HEK293 (cell line): ENCODE measurements around the gene SLC6A15.

ENCODE experiments used
- CTCF ChIA-PET: fragments of 350-600 bp; formaldehyde crosslinking; extraction: SDS; loops from one replicate; lab custom pipeline; 2021; ENCODE audit warnings: antibody characterized with exemption; lab: Yijun Ruan, JAX
- POLR2A ChIA-PET: fragments of 300-600 bp; formaldehyde crosslinking; extraction: SDS; loops from one replicate; lab custom pipeline; 2020; ENCODE audit warnings: antibody characterized with exemption, inconsistent platforms; lab: Yijun Ruan, JAX
- H3K27ac ChIP-seq: fragments of 200-500 bp; sonication (Bioruptor generic); 2 replicates; pipeline ENCODE4 v1.5.1; 2014; ENCODE audit warnings: low read depth, low read length, control low read depth, inconsistent platforms; ENCODE audit errors: extremely low read depth
- H3K36me3 ChIP-seq, 2 experiments: fragments of 200-500 bp in 1 of 2; sonication (Bioruptor generic) in 1 of 2; 1 replicate in 1 of 2; 2 replicates in 1 of 2; pipeline ENCODE4 v1.5.1; 2014 to 2017; ENCODE audit warnings: inconsistent platforms in 2 of 2, low read length in 2 of 2; ENCODE audit not compliant: control insufficient read depth in 2 of 2, insufficient read depth in 1 of 2
- H3K4me1 ChIP-seq: fragments of 200-500 bp; sonication (Bioruptor generic); 2 replicates; pipeline ENCODE4 v1.5.1; 2014; ENCODE audit warnings: mild to moderate bottlenecking, low read length, inconsistent platforms; ENCODE audit not compliant: control insufficient read depth, insufficient read depth
- H3K4me3 ChIP-seq: 2 replicates; pipeline ENCODE4 v1.5.1; 2011; ENCODE audit warnings: low read depth, mild to moderate bottlenecking, control low read depth, low read length, moderate library complexity
- H3K9me3 ChIP-seq: fragments of 200-500 bp; sonication (Bioruptor generic); 2 replicates; pipeline ENCODE4 v1.5.1; 2014; ENCODE audit warnings: low read depth, low read length, inconsistent platforms; ENCODE audit not compliant: control insufficient read depth, insufficient read depth
- ATF2 ChIP-seq: fragments of 450-650 bp; formaldehyde crosslinking; IDR thresholded peaks from 2 replicates; pipeline ENCODE4 v1.5.1; 2016; ENCODE audit warnings: missing biosample characterization, missing genetic modification characterization, low read depth
- KLF10 ChIP-seq: fragments of 450-650 bp; IDR thresholded peaks from 2 replicates; pipeline ENCODE4 v1.5.1; 2018; ENCODE audit warnings: missing biosample characterization, mild to moderate bottlenecking, missing genetic modification characterization
- WT1 ChIP-seq: fragments of 450-650 bp; formaldehyde crosslinking; IDR thresholded peaks from 2 replicates; pipeline ENCODE4 v1.5.1; 2016; ENCODE audit warnings: missing biosample characterization, missing genetic modification characterization
- YY1 ChIP-seq: fragments of 450-650 bp; formaldehyde crosslinking; IDR thresholded peaks from 2 replicates; pipeline ENCODE4 v1.5.1; 2018; ENCODE audit warnings: missing biosample characterization, missing genetic modification characterization
- YY2 ChIP-seq: fragments of 450-650 bp; formaldehyde crosslinking; IDR thresholded peaks from 2 replicates; pipeline ENCODE4 v1.5.1; 2016; ENCODE audit warnings: missing biosample characterization, missing genetic modification characterization
- ZBTB20 ChIP-seq: fragments of 450-650 bp; formaldehyde crosslinking; IDR thresholded peaks from 2 replicates; pipeline ENCODE4 v1.5.1; 2016; ENCODE audit warnings: missing biosample characterization, missing genetic modification characterization
- ZBTB8A ChIP-seq: fragments of 450-650 bp; formaldehyde crosslinking; IDR thresholded peaks from 2 replicates; pipeline ENCODE4 v1.5.1; 2016; ENCODE audit warnings: missing biosample characterization, missing genetic modification characterization
- ZEB2 ChIP-seq: fragments of 450-650 bp; formaldehyde crosslinking; IDR thresholded peaks from 2 replicates; pipeline ENCODE4 v1.5.1; 2016; ENCODE audit warnings: missing biosample characterization, missing genetic modification characterization
- ZNF114 ChIP-seq: fragments of 450-650 bp; formaldehyde crosslinking; IDR thresholded peaks from 2 replicates; pipeline ENCODE4 v1.5.0; 2017; ENCODE audit warnings: missing biosample characterization, missing genetic modification characterization
- ZNF335 ChIP-seq: fragments of 450-650 bp; formaldehyde crosslinking; conservative IDR thresholded peaks from 2 replicates; pipeline ENCODE4 v1.5.1; 2016; ENCODE audit warnings: missing biosample characterization, missing genetic modification characterization
- ZNF544 ChIP-seq: fragments of 450-650 bp; formaldehyde crosslinking; IDR thresholded peaks from 2 replicates; pipeline ENCODE4 v1.5.0; 2017; ENCODE audit warnings: missing biosample characterization, missing genetic modification characterization
- ZNF596 ChIP-seq: fragments of 450-650 bp; IDR thresholded peaks from 2 replicates; pipeline ENCODE4 v1.5.0; 2018; ENCODE audit warnings: missing biosample characterization, mild to moderate bottlenecking, missing genetic modification characterization, moderate library complexity
- ZNF600 ChIP-seq: fragments of 450-650 bp; formaldehyde crosslinking; IDR thresholded peaks from 2 replicates; pipeline ENCODE4 v1.5.1; 2016; ENCODE audit warnings: missing biosample characterization, missing genetic modification characterization
- ZNF677 ChIP-seq: fragments of 450-650 bp; IDR thresholded peaks from 2 replicates; pipeline ENCODE4 v1.5.0; 2018; ENCODE audit warnings: missing biosample characterization, mild to moderate bottlenecking, missing genetic modification characterization, moderate library complexity
- ZSCAN4 ChIP-seq: fragments of 450-650 bp; formaldehyde crosslinking; IDR thresholded peaks from 2 replicates; pipeline ENCODE4 v1.5.1; 2017; ENCODE audit warnings: missing biosample characterization, missing genetic modification characterization
- TF ChIP-seq, protein P1 (sequence below): fragments of 450-650 bp; formaldehyde crosslinking; IDR thresholded peaks from 2 replicates; pipeline ENCODE4 v1.5.1; 2016; ENCODE audit warnings: missing biosample characterization, missing genetic modification characterization
- TF ChIP-seq, protein P2 (sequence below): fragments of 450-650 bp; formaldehyde crosslinking; IDR thresholded peaks from 2 replicates; pipeline ENCODE4 v1.5.1; 2016; ENCODE audit warnings: missing biosample characterization, missing genetic modification characterization

Gene SLC6A15

DNA sequence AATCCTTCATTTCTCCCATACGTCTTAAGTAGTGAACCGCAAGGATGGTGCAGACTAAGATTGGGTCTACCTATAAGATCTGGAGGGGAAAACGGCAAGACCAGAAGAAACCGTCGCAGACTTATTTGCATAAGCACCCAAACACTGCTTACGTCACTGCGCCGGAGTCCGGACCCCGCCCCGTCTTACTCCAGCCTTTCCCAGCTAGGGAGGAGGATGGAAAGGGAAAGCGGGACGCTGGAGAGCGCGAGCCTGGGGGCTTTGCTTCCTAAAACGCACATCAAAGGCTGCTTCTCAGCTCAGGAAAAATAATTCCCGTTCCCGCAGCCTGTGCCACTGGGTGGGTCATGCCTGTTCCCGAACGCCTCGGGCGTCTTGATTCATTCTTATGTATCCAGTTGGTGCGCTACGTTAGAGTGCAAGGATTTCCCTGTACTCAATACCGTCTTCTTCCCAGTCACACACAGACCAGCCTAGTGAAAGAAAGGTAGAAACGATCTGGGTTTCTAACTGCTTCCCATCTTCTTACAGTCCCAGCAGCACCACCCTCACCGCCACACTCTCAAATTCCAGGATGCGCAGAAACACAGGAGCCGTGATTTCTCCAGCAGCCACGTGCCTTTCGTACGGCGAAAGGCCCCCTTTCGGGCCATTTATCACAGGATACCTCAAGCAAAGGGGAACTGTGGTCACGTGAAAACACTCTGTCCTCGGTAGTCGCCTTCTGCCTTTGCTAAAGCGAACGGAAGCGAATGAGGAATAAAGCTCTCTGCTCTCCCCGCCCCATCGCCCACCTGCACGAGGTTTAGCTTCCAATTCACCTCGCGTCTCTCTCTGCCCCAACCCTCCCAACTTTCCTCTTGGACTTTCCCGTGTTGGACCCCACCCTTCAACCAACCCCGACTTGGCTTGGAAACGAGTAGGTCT lies 1.1 kb downstream of the SLC6A15 start (continued):
- peak; percentile 28; the same call in 1 of the 2 replicates for TF ChIP-seq ZEB2 (tag by site-specific recombination)
- TF ChIP-seq ZNF677 (tag by site-specific recombination), result no peak
- TF ChIP-seq, protein P1, sequence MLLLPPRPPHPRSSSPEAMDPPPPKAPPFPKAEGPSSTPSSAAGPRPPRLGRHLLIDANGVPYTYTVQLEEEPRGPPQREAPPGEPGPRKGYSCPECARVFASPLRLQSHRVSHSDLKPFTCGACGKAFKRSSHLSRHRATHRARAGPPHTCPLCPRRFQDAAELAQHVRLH (tag by site-specific recombination), result peak; percentile 22; the same call in 1 of the 2 replicates
- TF ChIP-seq ZSCAN4 (tag by site-specific recombination), result peak; percentile 62
- TF ChIP-seq ATF2 (tag by site-specific recombination), result peak; percentile 82
- TF ChIP-seq, all 188 proteins: peak for 35

DNA sequence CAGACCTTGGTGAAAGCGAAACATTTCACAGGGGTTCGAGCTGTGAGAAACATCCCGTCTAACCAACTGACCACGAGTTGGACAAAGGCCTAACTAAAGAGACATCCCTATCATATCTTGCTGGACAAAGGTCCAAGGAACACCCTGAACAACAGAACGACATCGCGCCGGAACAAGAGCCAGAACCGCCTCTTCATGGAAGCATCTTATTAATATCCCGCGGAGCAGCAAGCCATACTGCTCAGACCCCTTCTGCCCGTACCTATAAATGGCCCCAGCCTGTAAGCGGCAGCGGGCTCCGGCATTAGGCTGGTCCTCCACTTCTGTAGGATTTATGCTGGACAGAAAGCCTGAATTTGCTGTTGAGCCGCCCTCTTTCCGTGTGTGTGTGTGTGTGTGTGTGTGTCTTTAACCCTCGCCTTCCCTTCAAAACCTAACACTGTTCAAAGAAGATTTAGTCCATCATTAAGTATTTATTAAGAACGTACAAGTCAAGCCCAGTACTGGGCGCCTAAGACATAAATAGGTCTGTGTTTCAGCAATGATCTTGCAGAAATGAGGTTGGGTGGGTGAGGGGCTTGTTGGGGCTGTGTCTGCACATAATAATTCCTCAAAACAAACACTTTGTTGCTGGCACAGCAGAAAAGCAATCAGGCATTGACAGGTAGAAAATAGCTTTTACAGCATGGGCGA lies 1.9 kb downstream of the SLC6A15 start:
- Histone ChIP-seq H3K9me3 (no peaks in the 10 kb centered on the region), H3K4me1 (no peaks in the 10 kb centered on the region), H3K27ac (peak overlapping the region; percentile 87), H3K36me3 (no peaks in the 10 kb centered on the region), H3K4me3 (peak overlapping the region; percentile 79)
- peak; percentile 71 for TF ChIP-seq YY2 (tag by site-specific recombination)
- peak; percentile 94 for TF ChIP-seq ZSCAN4 (tag by site-specific recombination)
- TF ChIP-seq KLF10 (tag by site-specific recombination), result no peak
- peak; percentile 94 for TF ChIP-seq ZNF600 (tag by site-specific recombination)
- 0 out of 2 replicates have a peak, but pooled peaks have one; percentile 26 for TF ChIP-seq ZBTB20 (tag by site-specific recombination)
- no peak for TF ChIP-seq ZNF114 (tag by site-specific recombination)
- 0 out of 2 replicates have a peak, but pooled peaks have one; percentile 17 for TF ChIP-seq YY1
- peak; percentile 89 for TF ChIP-seq ZNF335 (tag by site-specific recombination)
- peak; percentile 53 for TF ChIP-seq ZBTB8A (tag by site-specific recombination)
- ChIA-PET CTCF (interaction anchor here (1.4 to 3.6 kb wide), 2 partner anchors 36 to 118 kb away, joined by 4 to 12 read pairs; no protein-coding TSS in a partner anchor), POLR2A (interaction anchor here (1.4 kb wide), 1 partner anchor 125 kb away, joined by 4 read pairs; the partner anchor contains the start of genes LRRIQ1 and TSPAN19)

DNA sequence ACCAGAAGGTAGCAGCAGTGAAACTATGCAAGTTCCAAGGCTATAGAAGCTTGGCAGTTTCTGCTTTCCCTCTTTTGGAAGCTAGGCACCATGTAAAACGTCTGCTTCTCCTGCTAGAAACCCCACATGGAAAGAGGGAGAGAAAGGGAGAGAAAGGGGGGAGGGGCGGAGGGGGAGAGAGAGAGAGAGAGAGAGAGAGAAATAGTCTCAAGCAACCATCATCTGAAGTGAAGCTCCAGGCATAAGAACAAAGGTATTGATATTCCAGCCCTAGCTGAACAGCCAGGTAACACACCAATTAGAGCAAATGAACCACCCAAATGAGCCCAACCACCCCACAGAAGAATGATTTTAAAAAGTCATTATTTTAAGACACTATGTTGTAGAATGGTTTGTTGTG lies 8.5 kb downstream of the SLC6A15 start:
- Histone ChIP-seq H3K4me1 (no peaks in the 10 kb centered on the region), H3K4me3 (no peak overlapping the region), H3K9me3 (no peaks in the 10 kb centered on the region), H3K27ac (no peak overlapping the region), H3K36me3 (no peaks in the 10 kb centered on the region)
- POLR2A ChIA-PET, result no interaction called here
- TF ChIP-seq ZNF544 (tag by site-specific recombination) (no peak), WT1 (no peak), ZNF596 (tag by site-specific recombination) (peak; percentile 81)
- TF ChIP-seq, protein P2, sequence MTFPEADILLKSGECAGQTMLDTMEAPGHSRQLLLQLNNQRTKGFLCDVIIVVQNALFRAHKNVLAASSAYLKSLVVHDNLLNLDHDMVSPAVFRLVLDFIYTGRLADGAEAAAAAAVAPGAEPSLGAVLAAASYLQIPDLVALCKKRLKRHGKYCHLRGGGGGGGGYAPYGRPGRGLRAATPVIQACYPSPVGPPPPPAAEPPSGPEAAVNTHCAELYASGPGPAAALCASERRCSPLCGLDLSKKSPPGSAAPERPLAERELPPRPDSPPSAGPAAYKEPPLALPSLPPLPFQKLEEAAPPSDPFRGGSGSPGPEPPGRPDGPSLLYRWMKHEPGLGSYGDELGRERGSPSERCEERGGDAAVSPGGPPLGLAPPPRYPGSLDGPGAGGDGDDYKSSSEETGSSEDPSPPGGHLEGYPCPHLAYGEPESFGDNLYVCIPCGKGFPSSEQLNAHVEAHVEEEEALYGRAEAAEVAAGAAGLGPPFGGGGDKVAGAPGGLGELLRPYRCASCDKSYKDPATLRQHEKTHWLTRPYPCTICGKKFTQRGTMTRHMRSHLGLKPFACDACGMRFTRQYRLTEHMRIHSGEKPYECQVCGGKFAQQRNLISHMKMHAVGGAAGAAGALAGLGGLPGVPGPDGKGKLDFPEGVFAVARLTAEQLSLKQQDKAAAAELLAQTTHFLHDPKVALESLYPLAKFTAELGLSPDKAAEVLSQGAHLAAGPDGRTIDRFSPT (tag by site-specific recombination), result no peak
- CTCF ChIA-PET, result no interaction called here
